Naive thymus-derived CD8-positive, alpha-beta T cell (primary cell): ENCODE results near the gene LIPC. TPM values are rescaled to one million over a fixed set of nuclear protein-coding genes. Genes with fewer than 3 reads are reported as not detected.

Experiments
- ATAC-seq, 2 donors: fragments of 150-1000 bp; cut with Tn5 transposase in 1 of 2; sonication (Bioruptor Pico), chemical (Tn5 transposase) in 1 of 2; 1 replicate in 1 of 2; 2 replicates in 1 of 2; pipeline ENCODE4 v1.10.0; 2021; ENCODE audit warnings: mild to moderate bottlenecking in 2 of 2, moderate library complexity in 2 of 2
- POLR2A ChIA-PET: fragments of 350-600 bp; sonication (Branson Sonifier 250); formaldehyde crosslinking; loops from one replicate; lab custom pipeline; 2021; ENCODE audit warnings: antibody characterized with exemption; lab: Charles Lee
- DNase-seq, 10 donors: peaks; one replicate each; pipeline versions ENCODE4 v3.0.0 to v3.0.0-alpha.2; 2020 to 2022
- H3K27ac Mint-ChIP-seq, 10 donors: one replicate each; pipeline ENCODE4 v1.8.0; 2020 to 2022; ENCODE audit warnings: mild to moderate bottlenecking in 10 of 10, mixed read lengths in 10 of 10, moderate library complexity in 4 of 10, inconsistent platforms in 1 of 10
- H3K27me3 Mint-ChIP-seq, 5 donors: one replicate each; pipeline ENCODE4 v1.8.0; 2021 to 2022; ENCODE audit warnings: mixed read lengths in 5 of 5
- H3K36me3 Mint-ChIP-seq, 3 donors: one replicate each; pipeline ENCODE4 v1.8.0; 2020 to 2022; ENCODE audit warnings: mixed read lengths in 3 of 3, mild to moderate bottlenecking in 2 of 3, inconsistent platforms in 1 of 3
- H3K4me1 Mint-ChIP-seq, 4 donors: one replicate each; pipeline ENCODE4 v1.8.0; 2021 to 2022; ENCODE audit warnings: mixed read lengths in 4 of 4
- H3K4me3 Mint-ChIP-seq, 10 donors: one replicate each; pipeline ENCODE4 v1.8.0; 2020 to 2022; ENCODE audit warnings: mild to moderate bottlenecking in 10 of 10, mixed read lengths in 10 of 10, moderate library complexity in 6 of 10, inconsistent platforms in 1 of 10
- H3K9me3 Mint-ChIP-seq, 9 donors: one replicate each; pipeline ENCODE4 v1.8.0; 2020 to 2022; ENCODE audit warnings: mixed read lengths in 9 of 9, mild to moderate bottlenecking in 3 of 9, inconsistent platforms in 1 of 9, moderate library complexity in 1 of 9
- polyA plus RNA-seq, 3 donors: library from polyadenylated mRNA; unstranded; fragments of 300-500 nt; fragmentation: Illumina TruSeq; gene quantifications; one replicate each; pipeline ENCODE4 v1.2.3, GENCODE V29; 2021
- total RNA-seq, 8 experiments: library from RNA in 2 of 8; stranded (reverse) in 2 of 8; gene quantifications; one replicate each; pipeline ENCODE4 v1.2.3 and lab custom pipeline; 2021 to 2026

The LIPC gene
- total and polyA plus RNA-seq, 5 experiments from 2014 or later, result 0.64 to 4.4 (median 2.9) TPM

DNA sequence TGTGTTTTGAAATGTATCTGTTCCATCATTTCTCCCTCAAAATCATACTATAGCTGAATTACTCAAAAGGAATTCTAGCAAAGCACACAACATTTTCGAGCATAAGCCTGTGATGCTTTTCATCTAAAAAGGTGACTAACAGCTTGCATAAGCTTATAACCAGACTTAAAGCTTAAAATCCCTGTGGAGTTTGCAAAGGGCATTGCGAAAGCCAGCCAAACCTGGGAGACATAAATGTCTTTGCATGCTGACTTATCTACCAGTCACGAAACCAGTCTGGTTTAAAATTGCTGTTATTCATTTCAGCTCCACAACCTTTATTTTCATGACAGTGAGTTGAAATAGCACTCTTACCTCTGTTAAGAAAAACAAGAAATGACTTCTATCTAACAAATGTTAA is 35.6 kb upstream of the LIPC start:
- H3K36me3 Mint-ChIP-seq, result no peaks in the 10 kb centered on the region
- H3K27me3 Mint-ChIP-seq, result no peaks in the 10 kb centered on the region
- peaks cover 0 to 2% (median 0%) of the 10 kb centered on the region in 4 donors for H3K4me1 Mint-ChIP-seq
- H3K27ac Mint-ChIP-seq, result no peak overlapping the region
- DNase-seq, result no peak
- H3K4me3 Mint-ChIP-seq, result no peak overlapping the region
- POLR2A ChIA-PET, result no interaction called here
- H3K9me3 Mint-ChIP-seq, result no peaks in the 10 kb centered on the region
- no peak for ATAC-seq

DNA sequence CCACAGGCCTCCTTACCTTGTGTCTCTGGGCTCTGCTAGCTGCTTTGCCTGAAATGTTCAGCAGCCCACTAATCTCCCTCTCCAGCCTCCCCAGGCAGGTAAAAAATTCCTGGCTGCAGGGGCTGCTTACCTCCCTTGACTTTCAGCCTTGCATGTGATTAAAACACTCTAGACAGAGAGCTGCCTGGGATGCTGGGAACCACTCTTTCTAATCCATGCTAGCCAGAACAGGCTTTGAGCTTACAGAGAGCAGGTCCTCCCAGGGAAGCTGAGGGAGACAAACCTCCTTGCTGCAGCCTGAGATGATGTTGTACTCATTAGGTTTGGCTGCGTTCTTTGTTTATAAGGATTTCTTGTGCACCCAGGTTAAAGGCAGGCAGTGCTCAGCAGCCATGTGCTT is 33.7 kb upstream of the LIPC start:
- no peaks in the 10 kb centered on the region for H3K27me3 Mint-ChIP-seq
- H3K36me3 Mint-ChIP-seq, result no peaks in the 10 kb centered on the region
- H3K27ac Mint-ChIP-seq, result peak overlapping the region in 1 of 10 donors; percentile 44
- no peak for ATAC-seq
- H3K4me3 Mint-ChIP-seq, result no peak overlapping the region
- no peaks in the 10 kb centered on the region for H3K9me3 Mint-ChIP-seq
- POLR2A ChIA-PET, result no interaction called here
- no peak for DNase-seq
- H3K4me1 Mint-ChIP-seq, result peaks cover 0 to 2% (median 0%) of the 10 kb centered on the region in 4 donors

DNA sequence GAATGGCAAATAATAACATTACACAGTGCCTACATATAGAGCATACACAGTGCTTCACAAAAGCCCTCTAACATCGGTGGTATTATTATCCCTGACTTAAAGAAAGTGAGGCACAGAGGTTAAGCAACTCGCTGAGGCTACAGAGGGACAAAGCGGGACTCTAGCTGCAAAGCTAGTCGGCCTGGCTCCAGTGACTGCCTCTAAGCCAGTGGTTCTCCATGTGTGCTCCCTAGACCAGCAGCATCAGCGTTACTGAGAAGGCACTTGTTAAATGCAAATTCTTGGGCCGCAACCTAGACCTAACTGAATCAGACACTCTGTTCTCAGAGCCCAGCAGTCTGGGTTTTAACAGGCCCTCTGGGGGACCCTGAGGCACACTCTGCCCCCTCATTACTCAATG is 33.1 kb upstream of the LIPC start:
- H3K36me3 Mint-ChIP-seq, result no peaks in the 10 kb centered on the region
- DNase-seq (no peak), ATAC-seq (no peak)
- no peak overlapping the region for H3K27ac Mint-ChIP-seq
- no peaks in the 10 kb centered on the region for H3K9me3 Mint-ChIP-seq
- no peak overlapping the region for H3K4me3 Mint-ChIP-seq
- no peaks in the 10 kb centered on the region for H3K27me3 Mint-ChIP-seq
- H3K4me1 Mint-ChIP-seq, result peaks cover 0 to 2% (median 0%) of the 10 kb centered on the region in 4 donors
- POLR2A ChIA-PET, result no interaction called here

DNA sequence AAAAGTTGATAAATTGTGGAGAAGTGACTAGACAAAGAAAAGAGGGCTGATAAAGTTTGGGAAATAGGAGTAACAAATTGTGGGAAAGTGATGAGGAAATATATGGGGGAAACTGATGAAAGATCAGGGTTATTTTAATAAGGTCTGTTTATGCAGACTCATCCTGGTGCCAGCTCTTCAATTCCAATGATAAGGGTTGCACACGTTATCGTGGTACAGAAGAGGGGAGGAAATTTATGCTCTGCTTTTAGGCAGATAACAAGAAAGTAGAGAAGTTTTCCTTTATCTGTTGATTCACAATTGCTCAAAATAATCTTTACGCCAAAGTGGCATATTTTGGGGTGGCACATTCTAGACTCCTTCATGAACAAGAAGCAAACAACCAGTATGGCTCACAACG is 32.1 kb upstream of the LIPC start:
- DNase-seq, result no peak
- no peaks in the 10 kb centered on the region for H3K36me3 Mint-ChIP-seq
- POLR2A ChIA-PET, result no interaction called here
- no peak overlapping the region for H3K27ac Mint-ChIP-seq
- no peak overlapping the region for H3K4me3 Mint-ChIP-seq
- no peaks in the 10 kb centered on the region for H3K27me3 Mint-ChIP-seq
- ATAC-seq, result no peak
- no peaks in the 10 kb centered on the region for H3K9me3 Mint-ChIP-seq
- H3K4me1 Mint-ChIP-seq, result peaks cover 0 to 2% (median 0%) of the 10 kb centered on the region in 4 donors

DNA sequence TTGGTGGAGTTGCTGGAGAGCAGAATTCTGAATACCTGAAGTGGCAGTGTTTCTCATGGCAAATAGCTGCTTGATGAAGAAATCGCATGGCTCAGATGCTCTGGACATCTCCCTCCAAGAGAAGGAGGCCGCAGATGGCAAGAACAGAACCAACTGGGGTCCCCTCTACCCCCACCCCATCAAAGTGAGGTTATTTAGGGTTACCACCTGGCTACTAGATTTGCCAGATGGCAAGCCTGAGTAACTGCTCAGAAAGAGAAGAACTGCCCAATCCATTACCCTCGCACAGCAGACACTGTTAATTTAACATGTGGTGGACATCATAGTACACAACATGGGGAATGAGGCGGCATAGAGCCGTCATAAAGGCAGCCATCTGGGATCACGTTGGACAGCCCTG is 30.5 kb upstream of the LIPC start:
- H3K4me3 Mint-ChIP-seq, result no peak overlapping the region
- DNase-seq (no peak), ATAC-seq (no peak)
- POLR2A ChIA-PET, result interaction anchor here (0.6 kb wide), 1 partner anchor 29 kb away, joined by 3 read pairs; no protein-coding TSS in a partner anchor
- H3K36me3 Mint-ChIP-seq, result no peaks in the 10 kb centered on the region
- H3K9me3 Mint-ChIP-seq, result no peaks in the 10 kb centered on the region
- H3K4me1 Mint-ChIP-seq, result peaks cover 0 to 3% (median 0%) of the 10 kb centered on the region in 4 donors
- H3K27me3 Mint-ChIP-seq, result no peaks in the 10 kb centered on the region
- no peak overlapping the region for H3K27ac Mint-ChIP-seq

DNA sequence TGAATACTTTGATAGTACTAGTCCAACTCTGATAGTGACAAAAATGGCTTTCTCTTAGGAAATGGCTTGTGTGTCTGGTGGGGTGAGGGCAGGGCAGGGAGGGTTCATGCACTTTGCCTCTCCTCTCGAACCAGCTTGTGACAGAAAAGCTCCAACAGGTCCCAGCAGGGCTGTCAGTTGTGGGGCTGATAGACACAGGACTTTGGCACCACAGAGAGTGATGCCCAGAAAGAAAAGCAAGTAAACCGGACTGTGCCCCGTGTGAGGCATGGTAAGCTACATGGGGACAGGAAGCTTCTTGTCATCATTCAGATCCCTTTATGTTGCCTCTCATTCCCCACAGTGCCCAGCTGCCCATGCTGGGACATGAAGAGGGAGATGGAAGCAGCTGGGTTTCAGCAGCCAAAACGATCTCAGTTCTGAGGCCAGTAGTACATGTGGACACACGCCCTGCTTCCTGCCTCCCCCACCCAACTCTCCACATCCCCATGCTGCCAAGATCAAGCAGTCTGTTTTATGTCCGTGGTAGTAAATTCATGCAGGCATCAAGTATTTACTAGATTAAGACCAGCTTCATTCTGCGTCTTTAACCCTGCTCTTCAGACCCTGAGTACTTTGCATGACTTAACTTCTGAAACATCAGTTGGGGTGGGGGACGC is 29.7 kb upstream of the LIPC start:
- Mint-ChIP-seq H3K27me3 (no peaks in the 10 kb centered on the region), H3K36me3 (no peaks in the 10 kb centered on the region), H3K4me3 (no peak overlapping the region), H3K9me3 (no peaks in the 10 kb centered on the region), H3K27ac (peak overlapping the region in 1 of 10 donors; percentile 6), H3K4me1 (peaks cover 0 to 3% (median 0%) of the 10 kb centered on the region in 4 donors)
- DNase-seq (no peak), ATAC-seq (no peak)
- POLR2A ChIA-PET, result interaction anchor here (0.6 kb wide), 1 partner anchor 28 kb away, joined by 3 read pairs; no protein-coding TSS in a partner anchor

DNA sequence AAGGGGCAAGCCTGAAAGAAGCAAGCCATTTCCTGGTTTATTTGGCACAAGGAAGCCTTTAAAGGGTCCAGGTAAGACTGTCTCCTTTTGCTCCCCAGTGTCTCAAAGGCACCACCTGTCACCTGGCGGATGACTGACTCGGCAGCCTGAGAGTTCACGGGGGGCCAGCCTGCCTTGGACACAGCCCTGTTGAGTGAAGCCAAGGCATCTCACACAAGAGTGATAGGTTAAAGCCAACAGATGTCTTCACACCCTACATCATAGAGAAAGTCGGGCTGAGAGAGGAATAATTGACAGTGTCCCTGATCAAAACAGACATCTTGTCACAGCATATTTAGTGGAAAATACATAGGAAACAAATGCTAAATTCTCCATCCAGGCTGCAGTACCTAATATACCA is 28.2 kb upstream of the LIPC start:
- H3K36me3 Mint-ChIP-seq, result no peaks in the 10 kb centered on the region
- ATAC-seq, result no peak
- H3K4me1 Mint-ChIP-seq, result peaks cover 0 to 6% (median 0%) of the 10 kb centered on the region in 4 donors

DNA sequence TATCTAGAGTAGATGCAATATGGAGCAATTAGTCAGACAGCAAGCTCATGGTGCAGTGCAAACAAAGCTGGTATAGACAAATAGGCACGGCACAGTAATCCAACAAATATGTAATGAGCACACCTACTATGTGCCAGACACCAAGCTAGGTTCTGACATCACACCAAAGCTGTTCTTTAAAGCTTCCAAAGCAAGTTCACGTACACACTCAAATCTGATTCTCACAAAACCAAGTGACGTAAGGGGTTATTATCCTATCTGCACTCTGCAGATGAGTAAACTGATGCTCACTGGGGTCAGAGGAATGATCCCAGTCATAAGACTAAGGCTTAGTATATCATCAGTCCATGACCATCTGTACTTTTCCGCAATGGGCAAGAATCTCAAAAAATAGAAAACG is 27.8 kb upstream of the LIPC start:
- Mint-ChIP-seq H3K27ac (no peak overlapping the region), H3K36me3 (no peaks in the 10 kb centered on the region), H3K4me3 (no peak overlapping the region), H3K9me3 (no peaks in the 10 kb centered on the region), H3K27me3 (no peaks in the 10 kb centered on the region), H3K4me1 (peaks cover 0 to 6% (median 0%) of the 10 kb centered on the region in 4 donors)
- POLR2A ChIA-PET, result no interaction called here
- ATAC-seq (no peak), DNase-seq (no peak)

More for the DNA sequence above, 28.2 kb upstream of the LIPC start:
- Mint-ChIP-seq H3K4me3 (no peak overlapping the region), H3K9me3 (no peaks in the 10 kb centered on the region), H3K27me3 (no peaks in the 10 kb centered on the region), H3K27ac (no peak overlapping the region)
- POLR2A ChIA-PET, result no interaction called here
- DNase-seq, result no peak

DNA sequence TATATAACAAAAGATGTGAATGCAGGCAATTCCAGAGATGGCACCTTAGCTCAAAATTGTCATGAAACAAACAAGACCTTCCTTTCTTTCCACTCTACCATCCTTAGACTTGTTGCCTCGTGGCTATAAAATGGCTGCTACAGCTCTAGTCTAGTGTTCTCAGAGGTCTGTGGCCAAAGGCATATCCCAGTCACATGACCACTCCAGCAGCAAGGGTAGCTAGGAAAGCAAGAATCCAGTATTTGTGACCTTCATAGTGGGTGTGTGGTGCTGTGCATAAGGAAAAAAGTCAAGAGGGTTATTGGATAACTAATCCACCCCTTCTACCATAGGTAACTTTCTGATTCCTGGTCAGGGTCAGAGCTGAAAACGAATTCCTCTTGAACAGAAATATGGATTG is 27.1 kb upstream of the LIPC start:
- H3K27ac Mint-ChIP-seq, result no peak overlapping the region
- H3K4me3 Mint-ChIP-seq, result no peak overlapping the region
- POLR2A ChIA-PET, result no interaction called here
- no peaks in the 10 kb centered on the region for H3K36me3 Mint-ChIP-seq
- H3K27me3 Mint-ChIP-seq, result no peaks in the 10 kb centered on the region
- DNase-seq (no peak), ATAC-seq (no peak)
- peaks cover 0 to 6% (median 4%) of the 10 kb centered on the region in 4 donors for H3K4me1 Mint-ChIP-seq
- no peaks in the 10 kb centered on the region for H3K9me3 Mint-ChIP-seq

DNA sequence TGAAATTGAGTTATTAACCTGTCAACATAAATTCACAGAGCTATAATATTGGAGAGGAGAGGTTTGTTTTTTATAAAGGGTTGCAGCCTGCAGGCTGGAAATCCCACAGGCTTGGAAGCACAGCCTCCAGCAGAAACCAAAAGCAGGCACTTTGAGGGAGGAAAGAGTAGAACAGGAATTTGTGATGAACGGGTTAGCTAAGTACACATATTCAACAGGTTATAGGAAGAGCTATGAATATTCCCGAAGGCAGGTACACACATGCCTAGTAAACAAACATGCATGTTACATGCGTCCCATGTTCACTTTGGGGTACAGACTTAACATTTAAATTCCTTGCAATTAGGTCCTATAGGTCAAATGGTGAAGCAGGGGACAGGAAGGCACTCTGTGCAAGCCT is 25.9 kb upstream of the LIPC start:
- H3K27ac Mint-ChIP-seq, result no peak overlapping the region
- H3K27me3 Mint-ChIP-seq, result no peaks in the 10 kb centered on the region
- DNase-seq, result no peak
- ATAC-seq, result no peak
- POLR2A ChIA-PET, result interaction anchor here (0.6 kb wide), 1 partner anchor 57 kb away, joined by 3 read pairs; no protein-coding TSS in a partner anchor
- H3K36me3 Mint-ChIP-seq, result no peaks in the 10 kb centered on the region
- no peaks in the 10 kb centered on the region for H3K9me3 Mint-ChIP-seq
- H3K4me3 Mint-ChIP-seq, result no peak overlapping the region
- H3K4me1 Mint-ChIP-seq, result peaks cover 7 to 16% (median 10%) of the 10 kb centered on the region in 4 donors

DNA sequence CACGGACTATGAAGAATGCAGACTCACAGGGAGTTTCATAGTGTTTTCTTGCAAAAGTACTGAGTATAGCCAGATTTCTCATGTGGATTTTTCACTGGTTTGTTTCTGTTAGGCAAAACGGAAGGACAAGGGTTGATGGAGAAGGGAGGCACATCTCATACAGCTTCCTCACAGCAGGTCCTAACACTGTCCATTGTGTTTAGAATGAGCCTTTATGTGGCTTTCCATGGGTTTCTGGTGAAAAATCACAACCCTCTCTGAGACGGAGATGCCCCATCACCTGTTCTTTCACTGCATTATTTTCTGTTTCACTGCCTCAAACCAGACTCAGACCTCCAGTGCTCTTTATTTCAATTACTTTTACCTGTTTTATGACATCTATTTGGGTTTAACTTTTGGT is 25.0 kb upstream of the LIPC start:
- Mint-ChIP-seq H3K36me3 (no peaks in the 10 kb centered on the region), H3K27ac (peak overlapping the region in 2 of 10 donors; percentile 4 to 48)

DNA sequence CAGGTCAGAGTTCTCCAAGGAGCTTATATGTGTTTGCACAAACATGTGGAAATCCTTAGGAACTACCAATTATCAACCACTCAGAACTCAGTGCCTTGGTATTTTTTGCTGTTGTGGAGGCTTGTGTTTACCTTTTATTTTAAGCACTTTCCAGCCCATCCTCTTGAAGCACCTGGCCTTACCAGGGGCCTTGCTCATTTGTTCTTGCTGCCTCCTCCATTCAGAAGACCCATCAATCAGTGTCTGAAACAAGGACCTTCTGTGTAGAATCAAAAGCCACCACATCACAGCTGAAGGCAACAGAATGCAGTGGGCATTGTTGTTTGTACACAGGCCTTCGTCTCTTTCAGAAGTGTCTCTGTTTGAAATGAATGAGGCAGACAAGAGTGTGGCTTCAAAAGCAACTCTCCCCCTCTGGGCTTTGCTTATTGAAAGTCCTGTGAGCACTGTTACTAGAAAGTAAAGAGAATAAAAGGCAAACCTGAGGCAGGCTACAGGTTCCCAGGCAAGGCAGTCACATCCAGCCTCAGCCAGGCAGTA is 24.5 kb upstream of the LIPC start:
- DNase-seq (no peak), ATAC-seq (no peak)
- Mint-ChIP-seq H3K4me3 (no peak overlapping the region), H3K27ac (peak overlapping the region in 1 of 10 donors; percentile 29), H3K36me3 (no peaks in the 10 kb centered on the region), H3K4me1 (peaks cover 8 to 26% (median 15%) of the 10 kb centered on the region in 4 donors), H3K27me3 (no peaks in the 10 kb centered on the region), H3K9me3 (no peaks in the 10 kb centered on the region)
- POLR2A ChIA-PET, result no interaction called here

More for the DNA sequence above, 25.0 kb upstream of the LIPC start:
- DNase-seq (no peak), ATAC-seq (no peak)
- Mint-ChIP-seq H3K27me3 (no peaks in the 10 kb centered on the region), H3K4me1 (peaks cover 8 to 23% (median 15%) of the 10 kb centered on the region in 4 donors), H3K4me3 (no peak overlapping the region), H3K9me3 (no peaks in the 10 kb centered on the region)
- POLR2A ChIA-PET, result no interaction called here

DNA sequence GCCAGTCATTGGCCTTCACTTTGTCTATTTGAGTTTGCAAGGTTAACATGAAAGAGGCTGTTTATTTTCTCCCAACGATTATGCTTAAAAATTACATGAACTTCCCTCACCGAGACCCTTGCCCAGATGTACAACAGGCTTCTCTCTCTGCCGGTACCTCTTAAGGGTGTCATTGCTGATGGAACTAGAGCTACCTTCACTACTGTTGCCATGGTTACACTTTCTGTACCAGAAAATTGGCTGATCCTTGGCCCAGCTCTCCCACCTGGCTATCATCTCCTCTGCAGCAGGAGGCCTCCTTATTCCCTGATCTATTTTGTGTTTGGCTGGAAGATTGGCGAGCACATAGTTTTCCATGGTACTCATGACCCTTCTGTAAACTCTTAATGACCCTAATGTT is 24.0 kb upstream of the LIPC start:
- H3K36me3 Mint-ChIP-seq, result no peaks in the 10 kb centered on the region
- H3K4me3 Mint-ChIP-seq, result no peak overlapping the region
- POLR2A ChIA-PET, result no interaction called here
- peak overlapping the region in 1 of 10 donors; percentile 29 for H3K27ac Mint-ChIP-seq
- ATAC-seq (no peak), DNase-seq (no peak)
- peaks cover 8 to 26% (median 15%) of the 10 kb centered on the region in 4 donors for H3K4me1 Mint-ChIP-seq
- H3K9me3 Mint-ChIP-seq, result no peaks in the 10 kb centered on the region
- no peaks in the 10 kb centered on the region for H3K27me3 Mint-ChIP-seq
